B cell (primary cell): ENCODE results near the gene JARID2. TPM values are rescaled to one million over a fixed set of nuclear protein-coding genes. Genes with fewer than 3 reads are reported as not detected.

Source experiments
- ATAC-seq: fragments of 200-7000 bp; cut with Tn5 transposase; one replicate; pipeline ENCODE4 v1.10.0; 2021; ENCODE audit warnings: low read depth, mild to moderate bottlenecking, moderate number of reproducible peaks, moderate library complexity
- CTCF ChIA-PET: fragments of 350-600 bp; sonication (Branson Sonifier 250); formaldehyde crosslinking; loops from one replicate; lab custom pipeline; 2021; ENCODE audit warnings: antibody characterized with exemption, inconsistent platforms; lab: Charles Lee
- POLR2A ChIA-PET: fragments of 350-600 bp; sonication (Branson Sonifier 250); formaldehyde crosslinking; loops from one replicate; lab custom pipeline; 2021; ENCODE audit warnings: antibody characterized with exemption; lab: Charles Lee
- DNase-seq: peaks from one replicate; pipeline ENCODE4 v3.0.0; 2013
- H2AFZ ChIP-seq: 2 replicates; pipeline ENCODE4 v1.6.1; 2012; ENCODE audit warnings: mild to moderate bottlenecking, low read depth, low read length; ENCODE audit not compliant: insufficient read depth, poor library complexity, severe bottlenecking
- H3K27ac ChIP-seq, 2 donors: 1 replicate in 1 of 2; 2 replicates in 1 of 2; pipeline ENCODE4 v1.5.1; 2012 to 2013; ENCODE audit warnings: low read length in 2 of 2, mild to moderate bottlenecking in 2 of 2, moderate library complexity in 1 of 2
- H3K27me3 ChIP-seq, 4 experiments: fragments of 200-600 bp in 1 of 4; sonication (generic) in 1 of 4; replicated peaks in 1 of 4; 1 replicate in 2 of 4; 2 replicates in 2 of 4; pipeline versions ENCODE4 v1.6.1 to v1.7.0; 2013 to 2016; ENCODE audit warnings: low read length in 3 of 4, mild to moderate bottlenecking in 2 of 4, mixed read lengths in 1 of 4, moderate library complexity in 1 of 4; ENCODE audit not compliant: insufficient read depth in 4 of 4, control insufficient read depth in 3 of 4; ENCODE audit errors: control extremely low read depth in 1 of 4
- H3K36me3 ChIP-seq, 2 experiments: replicated peaks in 1 of 2; 1 replicate in 1 of 2; 2 replicates in 1 of 2; pipeline versions ENCODE4 v1.6.1 to v1.7.1; 2013; ENCODE audit warnings: low read length in 1 of 2; ENCODE audit not compliant: insufficient read depth in 2 of 2, control insufficient read depth in 1 of 2; ENCODE audit errors: control extremely low read depth in 1 of 2, extremely low read depth in 1 of 2
- H3K4me1 ChIP-seq, 2 donors: fragments of 200-600 bp in 1 of 2; sonication (generic) in 1 of 2; 1 replicate in 1 of 2; 2 replicates in 1 of 2; pipeline versions ENCODE4 v1.5.1 to v1.6.1; 2013 to 2017; ENCODE audit warnings: low read length in 2 of 2; ENCODE audit not compliant: control insufficient read depth in 2 of 2, insufficient read depth in 2 of 2
- H3K4me2 ChIP-seq: replicated peaks from 2 replicates; pipeline ENCODE3; 2012; ENCODE audit warnings: mild to moderate bottlenecking, low read depth, low read length; ENCODE audit not compliant: poor library complexity, severe bottlenecking
- H3K4me3 ChIP-seq, 5 experiments: fragments of 200-600 bp in 1 of 5; sonication (generic) in 1 of 5; 1 replicate in 3 of 5; 2 replicates in 2 of 5; pipeline versions ENCODE4 v1.5.1 to v1.7.0; 2011 to 2016; ENCODE audit warnings: low read length in 4 of 5, mild to moderate bottlenecking in 4 of 5, low read depth in 2 of 5, control low read depth in 1 of 5, moderate library complexity in 1 of 5; ENCODE audit not compliant: insufficient read depth in 1 of 5; ENCODE audit errors: control extremely low read depth in 1 of 5, extremely low read depth in 1 of 5
- H3K79me2 ChIP-seq: fragments of 200-600 bp; sonication (generic); one replicate; pipeline ENCODE4 v1.6.0; 2016; ENCODE audit warnings: low read length; ENCODE audit not compliant: control insufficient read depth, insufficient read depth
- H3K9ac ChIP-seq: fragments of 200-600 bp; sonication (generic); 2 replicates; pipeline ENCODE4 v1.6.1; 2017; ENCODE audit warnings: mild to moderate bottlenecking, low read length, moderate library complexity
- H3K9me3 ChIP-seq, 3 donors: one replicate each; pipeline versions ENCODE4 v1.6.1 to v1.7.1; 2013; ENCODE audit warnings: low read length in 2 of 3; ENCODE audit not compliant: control insufficient read depth in 2 of 3, insufficient read depth in 1 of 3; ENCODE audit errors: control extremely low read depth in 1 of 3
- H4K20me1 ChIP-seq: 2 replicates; pipeline ENCODE4 v1.6.0; 2012; ENCODE audit warnings: mild to moderate bottlenecking, low read length; ENCODE audit not compliant: insufficient read depth, control insufficient read depth, poor library complexity, severe bottlenecking
- H3K27ac Mint-ChIP-seq: one replicate; pipeline ENCODE4 v1.8.0; 2021; ENCODE audit warnings: mixed read lengths
- H3K27me3 Mint-ChIP-seq: one replicate; pipeline ENCODE4 v1.8.0; 2021; ENCODE audit warnings: mixed read lengths
- H3K4me1 Mint-ChIP-seq: one replicate; pipeline ENCODE4 v1.8.0; 2021; ENCODE audit warnings: mixed read lengths
- H3K4me3 Mint-ChIP-seq: one replicate; pipeline ENCODE4 v1.8.0; 2021; ENCODE audit warnings: mixed read lengths
- H3K9me3 Mint-ChIP-seq: one replicate; pipeline ENCODE4 v1.8.0; 2022; ENCODE audit warnings: mixed read lengths; ENCODE audit not compliant: insufficient read depth
- EZH2 ChIP-seq: IDR thresholded peaks from 2 replicates; pipeline ENCODE4 v1.6.1; 2012; ENCODE audit warnings: borderline replicate concordance, low read depth, mild to moderate bottlenecking, moderate library complexity, low read length; ENCODE audit not compliant: insufficient read depth, poor library complexity, severe bottlenecking
- WGBS: methylation state at CpG from one replicate; pipeline ENCODE4 v1.1.5; 2013; ENCODE audit warnings: missing lambda C conversion rate; ENCODE audit not compliant: insufficient coverage; 5-methylcytosine and 5-hydroxymethylcytosine counted together
- intact Hi-C: fragments of 100-400 bp; cut with micrococcal nuclease; formaldehyde crosslinking; loops from one replicate; pipeline ENCODE4 v1.10.0; 2022
- polyA plus RNA-seq: library from polyadenylated mRNA; depleted of rRNA; stranded (reverse); fragments of >200 nt; gene quantifications from 2 replicates; pipeline ENCODE4 v1.2.3, GENCODE V29; 2012
- total RNA-seq, 2 donors: library from RNA; stranded (reverse); fragments of 120-200 nt in 1 of 2; gene quantifications; 1 replicate in 1 of 2; 2 replicates in 1 of 2; pipeline versions ENCODE4 v1.2.3 to v1.2.4, GENCODE V29; 2013 to 2022
- TF ChIP-seq, protein P1 (sequence below): fragments of 200-600 bp; IDR thresholded peaks from one replicate; pipeline ENCODE4 v1.8.0; 2022; ENCODE audit warnings: antibody characterized with exemption, mild to moderate bottlenecking

The JARID2 gene
- total and polyA plus RNA-seq, 2 donors (not counting 1 experiment from before 2014, with no cell fraction given), result 11.0 to 58.1 TPM

DNA sequence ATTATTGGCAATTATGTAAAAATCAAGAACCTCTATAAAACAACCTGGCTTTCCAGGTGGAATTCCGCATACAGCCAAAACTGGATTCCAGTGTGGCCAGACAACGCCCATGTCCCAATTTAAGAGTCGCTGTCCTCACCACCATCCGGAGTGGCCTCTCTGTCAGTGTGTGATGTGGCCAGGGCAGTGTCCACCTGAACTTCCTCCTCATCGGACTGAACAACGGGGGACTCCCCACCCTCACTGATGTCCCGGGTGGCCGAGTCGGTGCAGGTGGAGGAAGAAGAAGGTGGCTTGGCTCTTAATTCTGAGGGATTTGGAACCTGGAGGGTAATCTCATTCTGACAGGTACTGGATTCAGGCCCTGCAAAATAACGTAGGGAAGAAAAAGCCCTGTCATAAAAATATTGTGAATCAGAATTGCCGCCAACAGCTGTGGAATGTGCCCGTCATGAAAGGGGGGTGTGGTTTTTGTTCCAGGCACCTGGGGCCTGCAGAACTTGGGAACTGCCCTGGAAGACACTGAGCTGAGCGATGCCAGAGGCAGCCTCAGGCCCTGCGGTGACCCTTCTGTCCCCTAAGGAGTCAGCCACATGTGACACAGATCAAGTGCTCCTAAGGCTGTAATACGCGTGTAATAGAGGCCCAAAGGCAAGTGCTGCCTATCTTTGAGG, 277.1 kb downstream of the JARID2 start:
- H3K9me3 ChIP-seq, result peaks cover 0 to 2% (median 0%) of the 10 kb centered on the region in 3 donors
- no peak overlapping the region for H3K4me3 Mint-ChIP-seq

More for the DNA sequence above, 277.1 kb downstream of the JARID2 start:
- Histone ChIP-seq H3K27me3 (no peaks in the 10 kb centered on the region), H3K27ac (no peak overlapping the region), H3K4me1 (no peaks in the 10 kb centered on the region), H3K79me2 (no peaks in the 10 kb centered on the region), H2AFZ (no peak overlapping the region), H3K4me2 (no peak overlapping the region), H4K20me1 (no peaks in the 10 kb centered on the region), H3K4me3 (no peak overlapping the region), H3K9ac (no peak overlapping the region), H3K36me3 (peaks cover 5 to 81% of the 10 kb centered on the region in 2 experiments)
- ATAC-seq (no peak), DNase-seq (no peak)
- Mint-ChIP-seq H3K27ac (peak overlapping the region; percentile 10), H3K9me3 (no peaks in the 10 kb centered on the region), H3K27me3 (no peaks in the 10 kb centered on the region), H3K4me1 (peaks cover 15% of the 10 kb centered on the region)
- ChIA-PET CTCF (interaction anchor here (1.5 kb wide), 1 partner anchor 100 kb away, joined by 5 read pairs; no protein-coding TSS in a partner anchor), POLR2A (no interaction called here)
- TF ChIP-seq, protein P1, sequence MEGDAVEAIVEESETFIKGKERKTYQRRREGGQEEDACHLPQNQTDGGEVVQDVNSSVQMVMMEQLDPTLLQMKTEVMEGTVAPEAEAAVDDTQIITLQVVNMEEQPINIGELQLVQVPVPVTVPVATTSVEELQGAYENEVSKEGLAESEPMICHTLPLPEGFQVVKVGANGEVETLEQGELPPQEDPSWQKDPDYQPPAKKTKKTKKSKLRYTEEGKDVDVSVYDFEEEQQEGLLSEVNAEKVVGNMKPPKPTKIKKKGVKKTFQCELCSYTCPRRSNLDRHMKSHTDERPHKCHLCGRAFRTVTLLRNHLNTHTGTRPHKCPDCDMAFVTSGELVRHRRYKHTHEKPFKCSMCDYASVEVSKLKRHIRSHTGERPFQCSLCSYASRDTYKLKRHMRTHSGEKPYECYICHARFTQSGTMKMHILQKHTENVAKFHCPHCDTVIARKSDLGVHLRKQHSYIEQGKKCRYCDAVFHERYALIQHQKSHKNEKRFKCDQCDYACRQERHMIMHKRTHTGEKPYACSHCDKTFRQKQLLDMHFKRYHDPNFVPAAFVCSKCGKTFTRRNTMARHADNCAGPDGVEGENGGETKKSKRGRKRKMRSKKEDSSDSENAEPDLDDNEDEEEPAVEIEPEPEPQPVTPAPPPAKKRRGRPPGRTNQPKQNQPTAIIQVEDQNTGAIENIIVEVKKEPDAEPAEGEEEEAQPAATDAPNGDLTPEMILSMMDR, result no peak
- no peak for TF ChIP-seq EZH2
- 95% methylated on average over 13 of the region's 16 CpGs for WGBS
- intact Hi-C loops, result no loop called here
